Measurements from ENCODE around the gene GLTP.
"Not testable (repeated sequence)": the region's sequence is repeated elsewhere in the genome, so short reads cannot be mapped to it uniquely, and the experiment has no call there.

The GLTP gene

GRCh38 chr12:109905301-109905700, 25.0 kb upstream of the GLTP start:
- no peak for DNase-seq (ENCODE audit: low read depth)
- TF ChIP-seq CTCF (conservative IDR thresholded peaks at IDR 0.05; ENCODE audit: control insufficient read depth, insufficient read depth, low read depth, low read length), result no peak
- H3K4me3 ChIP-seq (ENCODE audit: control insufficient read depth, low read depth, low read length), result no peak overlapping the region

- H3K4me3 ChIP-seq (ENCODE audit: control insufficient read depth, low read depth, low read length), result no peak overlapping the region
- TF ChIP-seq CTCF (conservative IDR thresholded peaks at IDR 0.05; ENCODE audit: control insufficient read depth, insufficient read depth, low read depth, low read length), result no peak
- no peak for DNase-seq (ENCODE audit: low read depth)
Observed at GRCh38 chr12:109902891-109903418, 22.6 kb upstream of the GLTP start.

- DNase-seq (ENCODE audit: low read depth), result peak; percentile 6
- TF ChIP-seq CTCF (conservative IDR thresholded peaks at IDR 0.05; ENCODE audit: control insufficient read depth, insufficient read depth, low read depth, low read length), result no peak
- peak overlapping the region; percentile 69 for H3K4me3 ChIP-seq (ENCODE audit: control insufficient read depth, low read depth, low read length)
Observed at GRCh38 chr12:109900752-109901580, 20.6 kb upstream of the GLTP start.

GRCh38 chr12:109899783-109900751, 19.7 kb upstream of the GLTP start, which contains the start of gene TCHP:
TSS of gene TCHP (plus strand) at chr12:109900274. CDS start at chr12:109903027, 2,753 bp downstream.
- TF ChIP-seq CTCF (conservative IDR thresholded peaks at IDR 0.05; ENCODE audit: control insufficient read depth, insufficient read depth, low read depth, low read length), result peak; percentile 36
- H3K4me3 ChIP-seq (ENCODE audit: control insufficient read depth, low read depth, low read length), result peak within 1 kb of the TSS; percentile 69
- DNase-seq (ENCODE audit: low read depth), result peak; percentile 86

DNA sequence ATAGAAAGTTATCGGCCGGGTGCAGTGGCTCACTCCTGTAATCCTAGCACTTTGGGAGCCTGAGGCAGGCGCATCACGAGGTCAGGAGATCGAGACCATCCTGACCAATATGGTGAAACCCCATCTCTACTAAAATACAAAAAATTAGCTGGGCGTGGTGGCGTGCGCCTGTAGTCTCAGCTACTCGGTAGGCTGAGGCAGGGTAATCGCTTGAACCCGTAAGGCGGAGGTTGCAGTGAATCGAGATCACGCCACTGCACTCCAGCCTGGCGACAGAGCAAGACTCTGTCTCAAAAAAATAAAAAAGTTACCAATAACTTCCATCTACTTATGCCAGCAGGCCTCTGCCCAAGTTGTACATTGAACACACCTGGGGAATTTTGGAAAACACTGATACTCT, 19.0 kb upstream of the GLTP start:
- not testable (repeated sequence) for DNase-seq (ENCODE audit: low read depth)
- H3K4me3 ChIP-seq (ENCODE audit: control insufficient read depth, low read depth, low read length), result peak overlapping the region; percentile 69

- no peak for DNase-seq (ENCODE audit: low read depth)
- H3K4me3 ChIP-seq (ENCODE audit: control insufficient read depth, low read depth, low read length), result no peak overlapping the region
- TF ChIP-seq CTCF (conservative IDR thresholded peaks at IDR 0.05; ENCODE audit: control insufficient read depth, insufficient read depth, low read depth, low read length), result no peak
Observed at GRCh38 chr12:109897029-109897428, 16.7 kb upstream of the GLTP start.
